Lung (tissue), 12 donors: ENCODE measurements around the gene GPM6B. TPM values are rescaled to one million over a fixed set of nuclear protein-coding genes. Genes with fewer than 3 reads are reported as not detected.

Experiments used
- ATAC-seq: fragments of 200-7000 bp; cut with Tn5 transposase; one replicate; pipeline ENCODE4 v1.9.1; 2020; ENCODE audit warnings: moderate number of reproducible peaks; ENCODE audit not compliant: insufficient read depth, low FRiP score
- DNase-seq, 3 donors: peaks; one replicate each; pipeline ENCODE4 v3.0.0-alpha.2; 2013 to 2017
- H3K27ac ChIP-seq, 2 donors: one replicate each; pipeline ENCODE4 v1.5.1; 2013; ENCODE audit warnings: mild to moderate bottlenecking in 2 of 2, moderate library complexity in 2 of 2, control low read depth in 1 of 2, inconsistent platforms in 1 of 2, low read depth in 1 of 2, low read length in 1 of 2
- H3K27me3 ChIP-seq, 3 donors: one replicate each; pipeline ENCODE4 v1.5.1; 2013; ENCODE audit warnings: low read length in 2 of 3; ENCODE audit not compliant: control insufficient read depth in 3 of 3, insufficient read depth in 3 of 3
- H3K36me3 ChIP-seq, 4 donors: one replicate each; pipeline ENCODE4 v1.5.1; 2013; ENCODE audit warnings: low read length in 4 of 4, mild to moderate bottlenecking in 1 of 4, moderate library complexity in 1 of 4; ENCODE audit not compliant: control insufficient read depth in 4 of 4, insufficient read depth in 4 of 4
- H3K4me1 ChIP-seq, 5 donors: one replicate each; pipeline ENCODE4 v1.5.1; 2013; ENCODE audit warnings: low read length in 5 of 5, mild to moderate bottlenecking in 2 of 5, moderate library complexity in 1 of 5; ENCODE audit not compliant: control insufficient read depth in 5 of 5, insufficient read depth in 5 of 5
- H3K4me3 ChIP-seq: one replicate; pipeline ENCODE4 v1.5.1; 2013; ENCODE audit warnings: mild to moderate bottlenecking, control low read depth, moderate library complexity
- H3K9ac ChIP-seq, 2 donors: one replicate each; pipeline ENCODE4 v1.5.1; 2013; ENCODE audit warnings: low read length in 2 of 2, control low read depth in 1 of 2; ENCODE audit not compliant: insufficient read depth in 1 of 2
- H3K9me3 ChIP-seq, 4 donors: one replicate each; pipeline ENCODE4 v1.5.1; 2013; ENCODE audit warnings: low read length in 3 of 4, mild to moderate bottlenecking in 1 of 4, moderate library complexity in 1 of 4; ENCODE audit not compliant: control insufficient read depth in 4 of 4, insufficient read depth in 3 of 4
- WGBS, 2 donors: extraction: QIAGEN DNeasy Blood & Tissue Kit; methylation state at CpG; one replicate each; pipeline ENCODE4 v1.1.7; 2013; 5-methylcytosine and 5-hydroxymethylcytosine counted together
- polyA plus RNA-seq, 2 donors: library from polyadenylated mRNA; stranded (reverse); fragments of 200-250 nt; gene quantifications; one replicate each; pipeline ENCODE4 v1.2.1, GENCODE V29; 2013
- total RNA-seq, 2 donors: library from RNA; depleted of rRNA in 1 of 2; stranded (reverse); fragments of >200 nt in 1 of 2; gene quantifications; one replicate each; pipeline ENCODE4 v1.2.1, GENCODE V29; 2014 to 2021
- TF ChIP-seq, protein P1 (sequence below): IDR thresholded peaks from 2 replicates; pipeline ENCODE4 v1.5.1; 2012; ENCODE audit warnings: mild to moderate bottlenecking; ENCODE audit errors: control extremely low read depth, extremely low read depth
- donor health status: control.
- donor health status: control.
- donor health status: Bipolar disorder and iron deficiency.
- donor health status: healthy.
- donor health status: DM: yes; HTN: yes; CAD: no.

GPM6B gene
- total and polyA plus RNA-seq, 4 donors, result 3.9 to 18.0 (median 9.5) TPM

DNA sequence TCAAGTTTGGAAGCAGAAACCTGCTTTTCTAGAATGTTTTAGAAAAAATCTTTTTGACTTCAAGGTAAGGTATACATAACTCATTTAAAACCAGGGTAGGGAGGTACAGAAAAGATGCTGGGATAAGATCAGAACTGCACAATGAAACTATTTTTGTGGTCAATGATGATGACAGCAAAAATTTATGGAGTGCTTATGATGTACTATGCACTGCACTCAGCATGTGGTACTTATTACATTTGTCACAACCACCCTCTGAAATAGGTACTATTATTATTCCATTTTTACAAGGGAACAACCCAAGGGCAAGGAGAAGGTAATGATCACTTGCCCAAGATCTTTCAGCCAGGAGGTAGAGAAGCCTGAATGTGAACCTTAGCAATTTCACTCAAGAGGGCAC lies 8.0 kb downstream of the GPM6B start:
- H3K9ac ChIP-seq, result no peak overlapping the region
- no peaks in the 10 kb centered on the region for H3K4me1 ChIP-seq
- H3K27ac ChIP-seq, result no peak overlapping the region
- TF ChIP-seq, protein P1, sequence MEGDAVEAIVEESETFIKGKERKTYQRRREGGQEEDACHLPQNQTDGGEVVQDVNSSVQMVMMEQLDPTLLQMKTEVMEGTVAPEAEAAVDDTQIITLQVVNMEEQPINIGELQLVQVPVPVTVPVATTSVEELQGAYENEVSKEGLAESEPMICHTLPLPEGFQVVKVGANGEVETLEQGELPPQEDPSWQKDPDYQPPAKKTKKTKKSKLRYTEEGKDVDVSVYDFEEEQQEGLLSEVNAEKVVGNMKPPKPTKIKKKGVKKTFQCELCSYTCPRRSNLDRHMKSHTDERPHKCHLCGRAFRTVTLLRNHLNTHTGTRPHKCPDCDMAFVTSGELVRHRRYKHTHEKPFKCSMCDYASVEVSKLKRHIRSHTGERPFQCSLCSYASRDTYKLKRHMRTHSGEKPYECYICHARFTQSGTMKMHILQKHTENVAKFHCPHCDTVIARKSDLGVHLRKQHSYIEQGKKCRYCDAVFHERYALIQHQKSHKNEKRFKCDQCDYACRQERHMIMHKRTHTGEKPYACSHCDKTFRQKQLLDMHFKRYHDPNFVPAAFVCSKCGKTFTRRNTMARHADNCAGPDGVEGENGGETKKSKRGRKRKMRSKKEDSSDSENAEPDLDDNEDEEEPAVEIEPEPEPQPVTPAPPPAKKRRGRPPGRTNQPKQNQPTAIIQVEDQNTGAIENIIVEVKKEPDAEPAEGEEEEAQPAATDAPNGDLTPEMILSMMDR, result no peak
- no peak for ATAC-seq
- H3K9me3 ChIP-seq, result no peaks in the 10 kb centered on the region
- H3K36me3 ChIP-seq, result no peaks in the 10 kb centered on the region
- no peak overlapping the region for H3K4me3 ChIP-seq
- peaks cover 0 to 30% (median 22%) of the 10 kb centered on the region in 3 donors for H3K27me3 ChIP-seq
- no peak for DNase-seq

DNA sequence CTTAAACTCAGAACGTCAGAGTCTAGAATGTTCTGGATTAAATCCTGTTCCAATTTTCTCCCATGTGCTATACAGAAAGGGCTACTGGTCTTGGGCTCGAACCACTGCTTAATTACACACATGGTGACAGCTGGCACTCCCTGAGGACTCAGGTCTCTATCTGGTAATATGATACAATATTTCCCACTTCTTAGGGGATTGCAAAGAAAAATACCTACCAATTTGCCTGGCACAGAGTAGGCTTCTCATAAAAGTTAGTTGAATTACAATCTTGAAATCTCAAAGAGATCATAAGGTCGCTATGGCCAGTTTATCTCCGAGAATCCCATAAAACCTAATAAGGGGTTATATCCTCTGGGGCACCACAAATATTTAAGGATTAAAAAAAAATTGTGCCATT lies 8.6 kb downstream of the GPM6B start:
- ATAC-seq (no peak), DNase-seq (no peak)
- no peaks in the 10 kb centered on the region for H3K4me1 ChIP-seq
- H3K36me3 ChIP-seq, result no peaks in the 10 kb centered on the region
- WGBS, 2 donors, result 71 to 83% methylated on average over 4 of the region's 4 CpGs
- no peaks in the 10 kb centered on the region for H3K9me3 ChIP-seq
- no peak overlapping the region for H3K4me3 ChIP-seq
- peaks cover 0 to 36% (median 22%) of the 10 kb centered on the region in 3 donors for H3K27me3 ChIP-seq
- no peak overlapping the region for H3K27ac ChIP-seq
- TF ChIP-seq, protein P1, result no peak
- H3K9ac ChIP-seq, result no peak overlapping the region

DNA sequence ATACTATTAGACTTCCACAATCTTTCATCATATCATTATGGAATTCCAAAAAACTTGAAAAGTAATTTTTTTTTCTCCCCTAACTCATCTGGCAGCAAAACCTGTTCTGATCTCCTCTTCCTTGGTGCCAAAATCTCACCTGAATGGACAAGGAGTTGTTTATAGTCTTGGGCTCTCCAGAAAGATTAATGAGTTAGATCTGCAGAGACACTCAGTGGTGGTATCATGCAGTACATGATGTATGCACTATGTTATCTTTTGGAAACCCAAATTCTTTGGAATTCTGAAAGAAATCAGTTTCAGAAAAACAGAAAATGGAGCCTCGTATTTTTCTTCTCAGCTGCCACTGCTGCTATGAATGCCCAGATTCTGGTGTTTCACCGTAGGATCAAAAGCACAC lies 11.7 kb downstream of the GPM6B start:
- no peak for ATAC-seq
- TF ChIP-seq, protein P1, result no peak
- Histone ChIP-seq H3K4me3 (no peak overlapping the region), H3K27me3 (peaks cover 0 to 52% (median 20%) of the 10 kb centered on the region in 3 donors), H3K9me3 (no peaks in the 10 kb centered on the region), H3K9ac (no peak overlapping the region), H3K36me3 (no peaks in the 10 kb centered on the region), H3K27ac (no peak overlapping the region), H3K4me1 (no peaks in the 10 kb centered on the region)
- WGBS, 2 donors, result 72 to 100% methylated on average over 2 of the region's 2 CpGs
- no peak for DNase-seq

DNA sequence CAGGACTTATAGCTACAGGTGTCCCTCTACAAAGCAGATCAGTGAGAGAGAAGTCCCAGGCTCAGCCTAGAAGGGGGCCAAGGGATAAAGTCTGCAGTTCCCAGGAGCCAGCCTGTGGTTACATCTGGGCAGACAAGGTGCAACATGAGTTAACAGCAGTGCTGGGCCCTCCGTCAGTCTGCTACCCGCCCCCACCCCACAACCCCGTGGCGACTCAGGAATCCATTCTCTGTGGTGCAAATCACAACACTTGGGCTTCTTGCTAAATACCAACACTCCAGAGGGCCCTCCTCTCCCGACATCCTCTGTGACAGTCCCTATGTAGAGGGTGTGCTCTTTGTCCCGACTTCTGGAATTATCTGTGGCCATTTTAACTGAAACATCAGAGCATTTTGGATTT lies 13.8 kb downstream of the GPM6B start:
- Histone ChIP-seq H3K9ac (no peak overlapping the region), H3K27ac (no peak overlapping the region), H3K4me1 (no peaks in the 10 kb centered on the region), H3K9me3 (peaks cover 0 to 1% (median 0%) of the 10 kb centered on the region in 4 donors), H3K36me3 (no peaks in the 10 kb centered on the region), H3K27me3 (peaks cover 0 to 52% (median 20%) of the 10 kb centered on the region in 3 donors), H3K4me3 (no peak overlapping the region)
- WGBS, 2 donors, result 40 to 73% methylated on average over 6 of the region's 6 CpGs
- TF ChIP-seq, protein P1, result no peak
- ATAC-seq (no peak), DNase-seq (no peak)
